Thyroid gland (tissue), 4 donors: ENCODE results near the gene FANCC. TPM values are rescaled to one million over a fixed set of nuclear protein-coding genes. Genes with fewer than 3 reads are reported as not detected.
A peak's percentile ranks its signal among the peaks of the same experiment; 100 is the strongest.

Experiments
- DNase-seq, 2 donors: peaks; one replicate each; pipeline ENCODE4 v3.0.0-alpha.2; 2019
- H3K27ac ChIP-seq, 3 donors: fragments of 200-600 bp; sonication (generic); 1 replicate in 2 of 3; 2 replicates in 1 of 3; pipeline ENCODE4 v1.5.1; 2016 to 2019; ENCODE audit warnings: mild to moderate bottlenecking in 1 of 3, moderate library complexity in 1 of 3
- H3K27me3 ChIP-seq: fragments of 200-600 bp; sonication (generic); one replicate; pipeline ENCODE4 v1.5.1; 2019
- H3K36me3 ChIP-seq, 2 donors: fragments of 200-600 bp; sonication (generic); one replicate each; pipeline ENCODE4 v1.5.1; 2016 to 2019
- H3K4me1 ChIP-seq, 2 donors: fragments of 200-600 bp; sonication (generic); one replicate each; pipeline ENCODE4 v1.5.1; 2017 to 2019
- H3K4me3 ChIP-seq, 3 donors: fragments of 200-600 bp; sonication (generic); replicated peaks in 1 of 3; 1 replicate in 2 of 3; 2 replicates in 1 of 3; pipeline ENCODE4 v1.5.1; 2016; ENCODE audit warnings: mild to moderate bottlenecking in 1 of 3
- H3K9me3 ChIP-seq: fragments of 200-600 bp; sonication (generic); one replicate; pipeline ENCODE4 v1.5.1; 2017
- POLR2A ChIP-seq, 2 donors: fragments of 450-650 bp; IDR thresholded peaks; one replicate each; pipeline ENCODE4 v1.6.1; 2017; ENCODE audit warnings: antibody characterized with exemption in 2 of 2, mild to moderate bottlenecking in 2 of 2, moderate library complexity in 1 of 2
- WGBS, 2 donors: methylation state at CpG; one replicate each; pipeline ENCODE4 v1.1.5; 2017; 5-methylcytosine and 5-hydroxymethylcytosine counted together
- intact Hi-C: fragments of 100-400 bp; cut with DNase I; formaldehyde crosslinking; loops from one replicate; pipeline ENCODE4 v1.15.1; 2023
- total RNA-seq, 4 donors: library from RNA; depleted of rRNA; stranded (reverse); fragments of >200 nt; gene quantifications; one replicate each; pipeline ENCODE4 v1.2.3, GENCODE V29; 2016
- TF ChIP-seq, protein P1 (sequence below), 6 experiments: fragments of 200-600 bp in 3 of 6; fragments of 450-650 bp in 3 of 6; sonication (generic) in 3 of 6; IDR thresholded peaks; one replicate each; pipeline ENCODE4 v1.5.1; 2016 to 2019; ENCODE audit warnings: antibody characterized with exemption in 6 of 6, mild to moderate bottlenecking in 2 of 6, inconsistent platforms in 1 of 6, moderate library complexity in 1 of 6

Gene FANCC
- total RNA-seq, 4 donors from 2014 or later: 13.9 to 15.0 (median 14.2) TPM

DNA sequence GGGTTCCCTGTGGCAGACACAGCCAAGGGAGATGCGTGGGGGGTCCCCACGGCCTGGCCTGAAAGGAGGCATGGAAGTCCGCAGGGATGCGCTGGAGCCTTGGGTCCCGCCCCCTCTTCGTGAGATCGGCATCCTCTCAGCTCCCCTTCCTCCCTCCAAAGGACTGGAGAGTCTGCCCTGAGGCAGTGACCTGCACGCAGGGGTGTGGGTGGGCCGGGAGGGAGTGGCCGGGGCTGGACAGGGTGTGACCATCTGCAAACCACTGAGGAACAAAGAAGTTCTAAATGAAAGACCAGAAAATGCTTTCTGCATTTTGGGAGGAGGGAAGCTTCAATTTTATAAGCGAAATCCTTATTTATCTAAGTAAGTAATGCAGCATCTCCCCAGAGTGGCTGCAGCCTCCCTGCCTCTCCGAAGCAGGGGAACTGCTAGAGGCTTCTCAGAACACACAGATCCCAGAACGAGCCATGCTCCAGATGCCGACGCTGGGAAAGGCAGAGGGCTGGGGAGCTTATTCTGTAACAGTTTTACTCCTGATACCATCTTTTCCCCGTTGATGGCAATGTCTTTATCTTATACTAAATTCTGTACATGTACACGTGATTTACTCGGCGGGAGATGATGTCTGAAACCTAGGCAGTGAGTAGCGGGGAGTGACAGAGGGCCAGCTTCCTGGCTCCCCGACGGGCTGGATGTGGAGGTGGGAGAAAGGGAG, 221.7 kb downstream of the FANCC start:
- no peak overlapping the region for H3K4me3 ChIP-seq
- TF ChIP-seq, protein P1, sequence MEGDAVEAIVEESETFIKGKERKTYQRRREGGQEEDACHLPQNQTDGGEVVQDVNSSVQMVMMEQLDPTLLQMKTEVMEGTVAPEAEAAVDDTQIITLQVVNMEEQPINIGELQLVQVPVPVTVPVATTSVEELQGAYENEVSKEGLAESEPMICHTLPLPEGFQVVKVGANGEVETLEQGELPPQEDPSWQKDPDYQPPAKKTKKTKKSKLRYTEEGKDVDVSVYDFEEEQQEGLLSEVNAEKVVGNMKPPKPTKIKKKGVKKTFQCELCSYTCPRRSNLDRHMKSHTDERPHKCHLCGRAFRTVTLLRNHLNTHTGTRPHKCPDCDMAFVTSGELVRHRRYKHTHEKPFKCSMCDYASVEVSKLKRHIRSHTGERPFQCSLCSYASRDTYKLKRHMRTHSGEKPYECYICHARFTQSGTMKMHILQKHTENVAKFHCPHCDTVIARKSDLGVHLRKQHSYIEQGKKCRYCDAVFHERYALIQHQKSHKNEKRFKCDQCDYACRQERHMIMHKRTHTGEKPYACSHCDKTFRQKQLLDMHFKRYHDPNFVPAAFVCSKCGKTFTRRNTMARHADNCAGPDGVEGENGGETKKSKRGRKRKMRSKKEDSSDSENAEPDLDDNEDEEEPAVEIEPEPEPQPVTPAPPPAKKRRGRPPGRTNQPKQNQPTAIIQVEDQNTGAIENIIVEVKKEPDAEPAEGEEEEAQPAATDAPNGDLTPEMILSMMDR (IDR thresholded peaks at IDR 0.05): no peak
- TF ChIP-seq POLR2A (IDR thresholded peaks at IDR 0.05): no peak
- H3K36me3 ChIP-seq: no peaks in the 10 kb centered on the region
- 83 to 87% methylated on average over 22 of the region's 22 CpGs for WGBS, 2 donors
- no peaks in the 10 kb centered on the region for H3K27me3 ChIP-seq
- intact Hi-C loops: no loop called here
- DNase-seq: no peak
- H3K9me3 ChIP-seq: no peaks in the 10 kb centered on the region
- H3K4me1 ChIP-seq: peaks cover 47 to 64% of the 10 kb centered on the region in 2 donors
- peak overlapping the region in 2 of 3 donors; percentile 8 to 55 for H3K27ac ChIP-seq

DNA sequence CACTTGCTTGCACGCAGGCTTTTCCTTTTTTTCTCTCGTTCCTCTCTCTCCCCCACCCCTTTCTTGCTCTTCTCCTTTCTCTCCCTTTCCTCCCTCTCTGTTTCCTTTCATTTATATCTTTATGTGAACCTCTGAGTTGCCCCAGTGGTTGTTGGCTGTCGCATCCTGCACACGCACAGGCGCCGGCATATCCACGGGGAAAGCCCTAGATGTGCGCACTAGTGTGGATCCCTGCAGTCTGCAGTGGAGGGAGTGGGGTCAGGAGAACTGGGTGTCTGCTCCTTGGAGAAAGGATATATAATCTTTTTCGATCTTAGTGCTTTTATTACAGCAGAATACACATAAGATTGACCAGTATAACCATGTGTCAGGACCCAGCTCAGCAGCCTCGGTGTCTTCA, 223.5 kb downstream of the FANCC start:
- 79 to 84% methylated on average over 10 of the region's 10 CpGs for WGBS, 2 donors
- TF ChIP-seq, protein P1 (IDR thresholded peaks at IDR 0.05): no peak
- TF ChIP-seq POLR2A (IDR thresholded peaks at IDR 0.05): no peak

DNA sequence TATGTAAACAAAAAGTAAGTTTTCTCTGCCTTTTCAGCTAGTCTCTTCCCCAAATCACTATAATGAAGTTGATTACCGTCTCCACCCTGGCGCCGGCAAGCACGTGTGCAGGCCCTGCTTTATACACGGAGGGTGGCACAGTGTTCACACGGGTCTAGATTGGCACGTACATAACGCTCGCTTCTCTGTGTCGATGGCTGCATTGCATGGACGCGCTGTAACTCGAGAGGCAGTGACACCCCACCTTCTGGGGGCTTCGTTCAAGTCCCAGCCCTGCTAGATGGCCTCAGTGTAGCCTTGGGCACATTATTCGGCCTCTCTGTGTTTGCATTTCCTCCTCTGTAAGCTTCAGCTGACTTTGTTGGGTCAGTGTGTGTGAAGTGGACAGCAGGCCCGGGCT, 223.9 kb downstream of the FANCC start:
- H3K9me3 ChIP-seq: no peaks in the 10 kb centered on the region
- intact Hi-C loops: no loop called here
- H3K4me1 ChIP-seq: peaks cover 46 to 64% of the 10 kb centered on the region in 2 donors
- no peaks in the 10 kb centered on the region for H3K36me3 ChIP-seq
- no peaks in the 10 kb centered on the region for H3K27me3 ChIP-seq
- H3K27ac ChIP-seq: peak overlapping the region in 1 of 3 donors; percentile 39
- no peak overlapping the region for H3K4me3 ChIP-seq
- no peak for TF ChIP-seq POLR2A (IDR thresholded peaks at IDR 0.05)
- TF ChIP-seq, protein P1 (IDR thresholded peaks at IDR 0.05): no peak
- no peak for DNase-seq
- 80 to 90% methylated on average over 16 of the region's 16 CpGs for WGBS, 2 donors

More for the DNA sequence above, 223.5 kb downstream of the FANCC start:
- no peak for DNase-seq
- H3K27ac ChIP-seq: peak overlapping the region in 1 of 3 donors; percentile 39
- H3K4me3 ChIP-seq: no peak overlapping the region
- no peaks in the 10 kb centered on the region for H3K27me3 ChIP-seq
- peaks cover 46 to 64% of the 10 kb centered on the region in 2 donors for H3K4me1 ChIP-seq
- no peaks in the 10 kb centered on the region for H3K36me3 ChIP-seq
- intact Hi-C loops: no loop called here
- no peaks in the 10 kb centered on the region for H3K9me3 ChIP-seq

DNA sequence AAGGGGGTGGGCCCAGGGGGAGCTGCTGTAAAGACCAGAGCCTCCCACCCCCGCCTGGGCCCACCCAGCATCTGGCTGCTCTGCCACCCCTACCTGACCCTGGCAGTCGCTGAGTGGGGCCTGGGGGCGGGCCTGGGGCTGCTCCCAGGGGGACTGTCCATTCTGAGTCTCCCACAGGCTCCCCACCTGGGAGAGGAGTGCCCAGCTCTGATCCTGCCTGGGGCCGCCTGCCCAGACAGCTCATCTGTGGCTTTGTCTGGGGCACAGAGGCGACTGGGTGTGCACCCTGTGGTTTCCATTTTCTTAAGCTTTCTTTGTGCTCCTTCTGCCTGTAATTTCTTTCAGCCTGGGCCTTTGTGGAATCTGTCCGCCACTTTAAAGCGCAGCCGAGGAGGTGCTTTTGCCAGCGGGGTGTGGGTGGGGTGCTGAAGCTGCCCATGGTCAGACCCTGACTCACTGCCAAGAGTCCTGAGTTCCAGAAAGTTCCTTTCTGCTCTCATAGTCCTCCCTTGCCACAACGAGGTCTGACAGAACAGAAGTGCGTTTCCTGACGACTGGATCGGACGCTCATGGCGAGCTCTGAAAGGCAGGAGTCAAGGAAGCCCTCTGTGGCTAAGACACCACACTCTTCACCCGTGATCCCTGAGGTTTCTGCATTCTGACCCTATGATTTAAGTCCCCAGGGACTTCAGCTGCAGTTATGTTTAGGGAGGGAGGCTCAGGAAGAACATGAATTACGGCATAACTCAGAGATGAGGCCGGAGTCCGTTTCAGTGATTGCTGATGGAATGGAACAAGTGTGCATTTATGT, 225.0 kb downstream of the FANCC start:
- peaks cover 39 to 64% of the 10 kb centered on the region in 2 donors for H3K4me1 ChIP-seq
- no peaks in the 10 kb centered on the region for H3K9me3 ChIP-seq
- WGBS, 2 donors: 43 to 45% methylated on average over 16 to 17 of the region's 19 CpGs
- H3K27me3 ChIP-seq: no peaks in the 10 kb centered on the region
- DNase-seq: peak; percentile 78 to 79
- TF ChIP-seq, protein P1 (IDR thresholded peaks at IDR 0.05): no peak
- peak in 1 of 2 donors; percentile 19 for TF ChIP-seq POLR2A (IDR thresholded peaks at IDR 0.05)
- intact Hi-C loops: no loop called here
- H3K27ac ChIP-seq: peak overlapping the region; percentile 87 to 93 (median 91)
- peaks cover 0 to 5% of the 10 kb centered on the region in 2 donors for H3K36me3 ChIP-seq
- H3K4me3 ChIP-seq: no peak overlapping the region
